Spleen (tissue), 7 donors: ENCODE data around the gene OR4F6.

Experiments
- CTCF ChIP-seq, 11 experiments: fragments of 200-600 bp in 7 of 11; fragments of 450-650 bp in 4 of 11; sonication (generic) in 4 of 11; IDR thresholded peaks in 8 of 11; conservative IDR thresholded peaks in 3 of 11; 1 replicate in 7 of 11; 2 replicates in 4 of 11; pipeline versions ENCODE4 v1.4.0 to v1.8.0; 2016 to 2021; ENCODE audit warnings: antibody characterized with exemption in 11 of 11, inconsistent platforms in 4 of 11, mild to moderate bottlenecking in 1 of 11
- POLR2A ChIP-seq, 3 donors: fragments of 450-650 bp; IDR thresholded peaks; one replicate each; pipeline ENCODE4 v1.5.1; 2017; ENCODE audit warnings: antibody characterized with exemption in 3 of 3, mild to moderate bottlenecking in 1 of 3
- POLR2AphosphoS5 ChIP-seq, 3 donors: sonication (generic); formaldehyde crosslinking; IDR thresholded peaks; one replicate each; pipeline ENCODE4 v1.5.1; 2017; ENCODE audit warnings: antibody characterized with exemption in 3 of 3
- donor health status: DM: no; HTN: no; CAD: no; lungs with moderate emphysema.
- donor health status: DM: no; HTN: no; CAD: no.
- donor health status: DM: no; HTN: no; CAD: no.

GRCh38 chr15:101765772-101766456, 37.4 kb upstream of the OR4F6 start:
- TF ChIP-seq CTCF (IDR thresholded peaks at IDR 0.05 in 8 of 11, conservative IDR thresholded peaks at IDR 0.05 in 3 of 11) (no peak), POLR2A (IDR thresholded peaks at IDR 0.05) (no peak), POLR2AphosphoS5 (IDR thresholded peaks at IDR 0.05) (no peak)
